ENCODE data around the gene LRRC45.
"Not testable (repeated sequence)": the region's sequence is repeated elsewhere in the genome, so short reads cannot be mapped to it uniquely, and the experiment has no call there.

Gene LRRC45

GRCh38 chr17:82022981-82023446 lies at the start of gene LRRC45:
Gene LRRC45 (plus strand): TSS chr17:82023305. CDS start chr17:82023644, 339 bp downstream.
- peak; percentile 100 for DNase-seq (ENCODE audit: low read depth)

- DNase-seq (ENCODE audit: low read depth) = no peak
Measured at GRCh38 chr17:81973432-81973831, 49.7 kb upstream of the LRRC45 start.

- peak; percentile 35 for DNase-seq (ENCODE audit: low read depth)
Measured at GRCh38 chr17:81976332-81977210, 46.5 kb upstream of the LRRC45 start.

GRCh38 chr17:81977211-81977808 lies 45.8 kb upstream of the LRRC45 start, which contains the start of gene ASPSCR1:
Gene ASPSCR1 (plus strand): TSS chr17:81977629. CDS start chr17:81977647, 18 bp downstream.
- DNase-seq (ENCODE audit: low read depth) = peak; percentile 90

GRCh38 chr17:81978524-81979298 lies 44.4 kb upstream of the LRRC45 start:
- DNase-seq (ENCODE audit: low read depth) = no peak

GRCh38 chr17:81980122-81980521 lies 43.0 kb upstream of the LRRC45 start:
- DNase-seq (ENCODE audit: low read depth) = no peak

GRCh38 chr17:81980707-81981343 lies 42.3 kb upstream of the LRRC45 start:
- DNase-seq (ENCODE audit: low read depth) = no peak

GRCh38 chr17:81981511-81981910 lies 41.6 kb upstream of the LRRC45 start:
- DNase-seq (ENCODE audit: low read depth) = not testable (repeated sequence)

GRCh38 chr17:81983011-81983638 lies 40.0 kb upstream of the LRRC45 start:
- DNase-seq (ENCODE audit: low read depth) = no peak

- DNase-seq (ENCODE audit: low read depth) = no peak
Measured at GRCh38 chr17:81983639-81984373, 39.3 kb upstream of the LRRC45 start.

GRCh38 chr17:81984773-81985410 lies 38.2 kb upstream of the LRRC45 start:
- no peak for DNase-seq (ENCODE audit: low read depth)

GRCh38 chr17:81986606-81987005 lies 36.5 kb upstream of the LRRC45 start:
- DNase-seq (ENCODE audit: low read depth) = no peak

- no peak for DNase-seq (ENCODE audit: low read depth)
Measured at GRCh38 chr17:81987161-81987770, 35.8 kb upstream of the LRRC45 start.

- no peak for DNase-seq (ENCODE audit: low read depth)
Measured at GRCh38 chr17:81990836-81991683, 32.0 kb upstream of the LRRC45 start.

- DNase-seq (ENCODE audit: low read depth) = no peak
Measured at GRCh38 chr17:81991684-81992305, 31.3 kb upstream of the LRRC45 start.

GRCh38 chr17:81992306-81993102 lies 30.6 kb upstream of the LRRC45 start:
- DNase-seq (ENCODE audit: low read depth) = no peak

Data from activated T-cell treated with anti-CD3 and anti-CD28 coated beads for 48 hours (primary cell).